ENCODE data around the gene ITIH6.
A peak's percentile ranks its signal among the peaks of the same experiment; 100 is the strongest.

The ITIH6 gene

DNA sequence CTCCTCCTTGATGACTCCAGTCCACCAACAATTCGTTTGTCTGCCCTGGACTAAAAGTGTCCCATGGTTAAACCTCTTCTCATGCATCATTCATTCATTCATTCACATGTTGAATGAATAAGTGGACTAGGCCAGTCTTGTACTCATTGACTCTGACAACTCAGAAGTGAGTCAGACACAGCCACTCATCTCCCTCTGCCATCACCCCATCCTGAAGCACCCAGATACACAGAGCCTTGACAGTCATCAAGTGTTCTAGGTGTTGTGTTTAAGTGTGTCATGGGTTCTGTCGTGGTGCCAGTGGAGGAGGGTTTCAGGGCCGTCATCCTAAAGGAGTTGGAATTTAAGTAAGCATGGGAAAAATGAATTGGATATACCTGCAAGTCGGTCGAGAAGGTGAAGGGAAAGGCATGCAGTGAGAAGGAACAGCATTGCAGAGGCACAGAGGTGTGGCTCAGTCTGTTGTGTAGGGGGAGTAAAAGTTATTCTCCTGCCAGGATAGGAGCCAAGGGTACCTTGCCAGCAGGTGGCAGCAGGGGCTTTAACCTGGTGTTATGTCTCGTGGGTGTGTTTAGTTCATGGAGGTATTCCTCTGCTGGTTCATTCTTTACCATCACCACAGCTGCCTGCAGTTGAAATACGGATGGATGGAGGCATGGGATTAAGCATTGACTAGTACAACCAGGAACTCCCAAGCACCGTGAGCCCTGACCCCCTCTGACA, 27.8 kb upstream of the ITIH6 start:
- H3K4me3 ChIP-seq (replicated peaks in 1 of 2; ENCODE audit: low read depth in 2 of 2, low read length in 2 of 2): no peak overlapping the region
- TF ChIP-seq, protein P1, sequence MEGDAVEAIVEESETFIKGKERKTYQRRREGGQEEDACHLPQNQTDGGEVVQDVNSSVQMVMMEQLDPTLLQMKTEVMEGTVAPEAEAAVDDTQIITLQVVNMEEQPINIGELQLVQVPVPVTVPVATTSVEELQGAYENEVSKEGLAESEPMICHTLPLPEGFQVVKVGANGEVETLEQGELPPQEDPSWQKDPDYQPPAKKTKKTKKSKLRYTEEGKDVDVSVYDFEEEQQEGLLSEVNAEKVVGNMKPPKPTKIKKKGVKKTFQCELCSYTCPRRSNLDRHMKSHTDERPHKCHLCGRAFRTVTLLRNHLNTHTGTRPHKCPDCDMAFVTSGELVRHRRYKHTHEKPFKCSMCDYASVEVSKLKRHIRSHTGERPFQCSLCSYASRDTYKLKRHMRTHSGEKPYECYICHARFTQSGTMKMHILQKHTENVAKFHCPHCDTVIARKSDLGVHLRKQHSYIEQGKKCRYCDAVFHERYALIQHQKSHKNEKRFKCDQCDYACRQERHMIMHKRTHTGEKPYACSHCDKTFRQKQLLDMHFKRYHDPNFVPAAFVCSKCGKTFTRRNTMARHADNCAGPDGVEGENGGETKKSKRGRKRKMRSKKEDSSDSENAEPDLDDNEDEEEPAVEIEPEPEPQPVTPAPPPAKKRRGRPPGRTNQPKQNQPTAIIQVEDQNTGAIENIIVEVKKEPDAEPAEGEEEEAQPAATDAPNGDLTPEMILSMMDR (IDR thresholded peaks at IDR 0.05; ENCODE audit: low read depth, low read length): no peak
- DNase-seq (ENCODE audit: low read depth in 2 of 2): peak in 1 of 2 donors; percentile 6

DNA sequence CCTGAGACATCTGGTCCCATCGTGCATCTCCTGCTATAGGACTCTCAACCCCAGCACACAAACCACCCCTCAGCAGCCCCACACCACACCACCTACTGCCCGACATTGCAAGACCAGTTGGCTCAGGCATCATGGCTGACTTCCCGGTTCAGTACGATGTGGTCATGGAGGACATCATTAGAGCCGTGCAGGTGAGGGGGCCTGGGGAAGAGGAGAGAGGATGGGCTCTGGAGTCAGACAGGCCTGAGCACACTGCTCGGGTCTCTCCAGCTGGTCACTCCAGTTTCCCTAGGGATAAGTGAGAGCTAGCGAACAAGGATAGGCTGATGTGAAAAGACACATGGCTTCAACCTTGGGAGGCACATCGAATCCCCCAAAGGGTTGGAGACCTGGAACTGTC, 26.7 kb upstream of the ITIH6 start:
- no peak for DNase-seq (ENCODE audit: low read depth in 2 of 2)
- H3K4me3 ChIP-seq (replicated peaks in 1 of 2; ENCODE audit: low read depth in 2 of 2, low read length in 2 of 2): no peak overlapping the region
- TF ChIP-seq, protein P1 (IDR thresholded peaks at IDR 0.05; ENCODE audit: low read depth, low read length): no peak

- TF ChIP-seq, protein P1 (IDR thresholded peaks at IDR 0.05; ENCODE audit: low read depth, low read length): no peak
- no peak for DNase-seq (ENCODE audit: low read depth in 2 of 2)
- no peak overlapping the region for H3K4me3 ChIP-seq (replicated peaks in 1 of 2; ENCODE audit: low read depth in 2 of 2, low read length in 2 of 2)
These were observed 26.1 kb upstream of the ITIH6 start for GRCh38 chrX:54824195-54824594.

DNA sequence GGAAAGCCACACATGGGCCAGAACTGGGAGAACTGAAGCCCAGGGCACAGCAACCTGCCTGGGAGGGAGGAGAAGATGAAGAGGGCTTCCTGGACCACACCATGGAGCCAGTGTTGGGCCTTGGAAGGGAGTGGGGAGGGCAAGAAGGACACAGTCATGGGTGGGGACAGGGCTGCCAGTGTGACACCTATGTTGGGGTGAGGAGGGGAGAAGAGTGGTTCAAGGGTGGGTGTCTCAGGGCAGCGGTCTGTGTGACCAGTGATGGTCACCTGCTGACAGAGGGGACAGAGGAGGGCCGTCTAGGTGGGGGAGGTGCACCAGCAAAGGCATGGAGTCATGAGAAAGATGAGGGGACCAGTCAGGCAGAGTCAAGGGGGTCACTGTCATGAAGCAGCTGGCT, 23.3 kb upstream of the ITIH6 start:
- no peak for DNase-seq (ENCODE audit: low read depth in 2 of 2)
- no peak overlapping the region for H3K4me3 ChIP-seq (replicated peaks in 1 of 2; ENCODE audit: low read depth in 2 of 2, low read length in 2 of 2)
- TF ChIP-seq, protein P1 (IDR thresholded peaks at IDR 0.05; ENCODE audit: low read depth, low read length): no peak

DNA sequence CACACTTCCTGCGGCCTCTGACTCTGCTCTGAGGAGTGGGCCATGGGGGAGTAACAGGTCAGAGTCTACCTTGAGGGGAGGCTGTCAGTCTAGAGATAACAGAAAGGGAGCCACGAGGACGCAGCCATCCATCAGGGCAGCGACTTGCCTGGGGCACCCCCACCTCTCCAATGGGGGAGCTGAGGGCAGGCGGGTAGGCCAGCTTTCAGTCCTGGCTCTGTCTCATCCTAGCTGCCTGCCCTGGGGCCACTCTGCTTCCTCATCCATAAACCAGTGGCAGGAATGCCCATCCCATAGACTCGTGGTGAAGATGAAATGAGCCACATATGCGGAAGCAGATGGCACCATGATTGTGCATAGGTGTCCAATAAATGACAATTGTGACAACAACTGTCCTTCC, 22.7 kb upstream of the ITIH6 start:
- H3K4me3 ChIP-seq (replicated peaks in 1 of 2; ENCODE audit: low read depth in 2 of 2, low read length in 2 of 2): no peak overlapping the region
- TF ChIP-seq, protein P1 (IDR thresholded peaks at IDR 0.05; ENCODE audit: low read depth, low read length): no peak
- no peak for DNase-seq (ENCODE audit: low read depth in 2 of 2)

GRCh38 chrX:54819201-54819600, 21.1 kb upstream of the ITIH6 start:
- TF ChIP-seq, protein P1 (IDR thresholded peaks at IDR 0.05; ENCODE audit: low read depth, low read length): no peak
- no peak overlapping the region for H3K4me3 ChIP-seq (replicated peaks in 1 of 2; ENCODE audit: low read depth in 2 of 2, low read length in 2 of 2)

DNA sequence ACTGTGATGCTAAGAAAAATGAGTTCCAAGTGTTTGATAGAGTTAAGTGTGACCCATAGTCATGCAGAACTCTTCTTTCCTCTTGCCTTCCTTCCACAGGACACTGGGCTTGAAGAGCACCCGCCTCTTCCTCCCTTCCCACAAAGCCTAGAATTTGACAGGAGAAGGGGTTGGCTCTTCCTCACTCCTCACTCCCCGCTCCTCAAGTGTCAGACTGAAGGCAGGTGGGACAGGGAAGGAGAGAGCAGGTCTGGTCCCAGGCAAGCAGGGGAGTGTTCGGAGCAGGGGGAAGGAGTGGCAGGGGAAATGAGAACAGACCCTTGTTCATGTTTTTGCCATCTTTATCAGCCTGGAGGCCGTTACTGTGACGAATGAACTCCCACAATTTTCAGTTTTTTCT, 20.2 kb upstream of the ITIH6 start:
- TF ChIP-seq, protein P1 (IDR thresholded peaks at IDR 0.05; ENCODE audit: low read depth, low read length): no peak
- DNase-seq (ENCODE audit: low read depth in 2 of 2): no peak
- no peak overlapping the region for H3K4me3 ChIP-seq (replicated peaks in 1 of 2; ENCODE audit: low read depth in 2 of 2, low read length in 2 of 2)

More at GRCh38 chrX:54819201-54819600, 21.1 kb upstream of the ITIH6 start:
- DNase-seq (ENCODE audit: low read depth in 2 of 2): no peak
